NCI-H2029 treated with DMSO at 0.1 percent for 48 hours (cell line): ENCODE results near the gene USP49.

Experiments used
- DNase-seq: peaks from one replicate; lab custom pipeline; 2025; lab: John Stamatoyannopoulos, UW

The USP49 gene

DNA sequence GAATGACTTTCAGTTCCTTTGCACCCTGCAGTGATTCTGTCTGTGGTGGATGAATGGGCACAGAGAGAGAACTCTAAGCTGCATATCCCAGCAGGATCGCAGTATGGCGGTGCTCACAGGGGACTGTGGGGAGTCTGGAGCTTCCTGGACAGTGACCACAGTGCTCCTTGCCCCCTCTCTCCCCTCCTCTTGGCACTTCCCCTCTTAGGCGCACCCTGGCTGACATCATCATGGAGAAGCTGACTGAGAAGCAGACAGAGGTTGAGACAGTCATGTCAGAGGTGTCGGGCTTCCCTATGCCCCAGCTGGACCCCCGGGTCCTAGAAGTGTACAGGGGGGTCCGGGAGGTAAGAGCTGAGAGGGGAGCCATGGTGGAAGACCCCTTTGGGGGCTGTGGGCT is 34.7 kb upstream of the USP49 start:
- no peak for DNase-seq

DNA sequence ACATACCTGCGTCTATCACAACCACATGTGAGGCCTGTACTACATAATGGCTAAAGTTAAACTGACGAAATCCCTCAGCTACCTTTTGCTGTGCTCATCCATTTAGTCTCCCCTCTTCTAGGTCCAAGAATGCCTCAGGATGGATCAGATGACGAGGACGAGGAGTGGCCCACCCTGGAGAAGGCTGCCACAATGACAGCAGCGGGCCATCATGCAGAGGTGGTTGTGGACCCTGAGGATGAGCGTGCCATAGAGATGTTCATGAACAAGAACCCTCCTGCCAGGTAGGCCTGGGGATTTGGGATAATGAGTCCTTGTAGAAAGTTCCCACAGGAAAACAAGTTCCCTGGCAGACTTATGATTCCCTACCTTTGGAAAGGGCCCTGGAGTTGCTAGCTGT is 32.1 kb upstream of the USP49 start:
- no peak for DNase-seq

- no peak for DNase-seq
Observed at GRCh38 chr6:41922154-41922553, 27.0 kb upstream of the USP49 start.

- no peak for DNase-seq
Observed at GRCh38 chr6:41921712-41921998, 26.5 kb upstream of the USP49 start.

DNA sequence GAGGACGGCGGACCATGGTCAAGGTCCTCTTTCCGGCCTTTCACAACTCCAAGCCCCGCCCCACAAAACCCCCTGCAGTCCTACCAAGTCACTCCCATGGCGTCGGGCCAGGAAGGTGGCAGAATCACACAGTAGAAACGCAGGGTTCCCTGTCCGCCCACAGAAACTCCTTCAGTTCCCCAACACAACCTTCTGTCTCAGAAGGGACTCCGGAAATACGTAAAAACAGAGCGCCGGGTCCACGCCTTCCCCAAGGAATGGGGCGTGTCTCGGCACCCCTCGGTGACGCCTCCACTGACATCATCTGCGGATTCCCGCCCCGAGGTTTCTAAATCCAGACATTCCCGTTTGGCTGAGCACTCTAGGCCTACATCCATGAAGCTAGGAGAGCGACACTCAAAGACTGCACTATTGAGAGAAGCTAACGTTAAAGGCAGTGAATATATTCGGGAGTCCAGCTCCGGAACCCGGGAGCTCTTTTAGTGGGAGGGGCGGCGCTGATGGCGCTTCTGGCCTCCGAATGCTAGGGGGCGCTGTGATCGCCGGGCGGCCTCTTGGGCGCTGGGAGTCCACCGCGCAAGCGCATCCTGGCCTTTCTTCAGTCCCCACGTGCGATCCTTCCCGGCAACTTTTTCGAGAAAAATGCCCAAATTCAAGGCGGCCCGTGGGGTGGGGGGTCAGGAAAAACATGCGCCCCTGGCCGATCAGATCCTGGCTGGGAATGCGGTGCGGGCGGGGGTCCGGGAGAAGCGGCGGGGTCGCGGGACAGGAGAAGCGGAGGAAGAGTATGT is 25.9 kb upstream of the USP49 start, which contains the start of the genes BYSL and MED20:
Gene BYSL, plus strand, starts transcription at position 579 of the 791 bp plus-strand sequence. Its CDS starts 64 bp downstream, at position 643.
Gene MED20, minus strand, starts transcription at position 219 of the 791 bp plus-strand sequence. Its CDS starts 121 bp downstream, at position 98.
- DNase-seq = peak; percentile 98

DNA sequence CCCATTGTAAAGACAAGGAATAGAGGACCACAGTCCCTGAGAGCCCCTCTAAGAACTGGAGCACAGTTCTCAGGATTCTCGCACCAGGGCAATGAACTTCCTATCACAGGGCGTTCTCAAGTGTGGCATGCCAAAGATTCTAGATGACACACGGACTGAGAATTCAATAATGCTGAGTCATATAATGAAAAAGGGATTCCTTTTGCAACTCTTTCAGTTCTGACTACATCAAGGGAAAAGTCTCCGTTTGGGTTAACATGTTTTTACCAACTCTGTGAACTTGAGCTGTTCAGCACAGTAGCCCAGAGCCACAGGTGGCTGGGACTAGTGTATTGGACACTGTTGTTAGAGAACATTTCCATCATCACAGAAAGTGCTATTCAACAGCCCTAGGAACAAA is 22.4 kb upstream of the USP49 start:
- DNase-seq = no peak

GRCh38 chr6:41914869-41915530 is 19.8 kb upstream of the USP49 start:
- no peak for DNase-seq

DNA sequence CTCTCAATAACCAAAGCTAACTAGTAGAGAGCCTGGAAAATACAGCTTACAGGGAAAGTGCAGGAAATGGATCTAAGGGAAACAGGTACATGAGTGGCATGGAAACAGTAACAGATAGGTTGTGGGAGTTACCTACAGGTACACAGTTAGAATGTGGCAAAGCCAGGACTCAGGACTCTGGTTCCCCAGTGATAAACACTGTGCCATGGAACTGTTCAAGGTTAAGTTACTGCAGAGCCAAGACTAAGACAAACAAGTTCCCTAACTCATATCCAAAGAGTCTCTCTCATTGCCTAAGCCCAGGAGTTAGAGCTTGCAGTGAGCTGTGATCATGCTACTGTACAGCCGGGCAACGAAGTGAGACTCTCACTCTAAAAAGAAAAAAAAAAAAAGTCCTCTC is 19.2 kb upstream of the USP49 start:
- DNase-seq = no peak

DNA sequence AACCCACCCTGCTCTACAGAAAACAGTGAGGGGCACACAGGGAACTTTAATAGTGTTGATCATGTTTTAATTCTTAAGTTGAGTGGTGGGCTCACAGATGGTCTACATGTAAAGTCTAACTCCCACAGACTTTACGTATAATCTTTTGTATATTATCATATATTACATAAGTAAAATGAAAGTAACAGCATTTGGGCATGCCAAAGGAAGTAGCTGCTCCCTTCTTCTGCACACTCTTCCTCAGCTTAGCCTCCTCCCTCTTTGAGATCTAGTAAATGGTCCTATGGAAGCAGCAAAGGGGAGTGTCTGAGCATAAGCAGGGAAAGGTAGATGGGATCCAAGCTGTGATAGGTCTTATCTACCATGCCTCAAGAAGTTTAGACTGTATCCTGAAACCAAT is 14.6 kb upstream of the USP49 start:
- DNase-seq = no peak

DNA sequence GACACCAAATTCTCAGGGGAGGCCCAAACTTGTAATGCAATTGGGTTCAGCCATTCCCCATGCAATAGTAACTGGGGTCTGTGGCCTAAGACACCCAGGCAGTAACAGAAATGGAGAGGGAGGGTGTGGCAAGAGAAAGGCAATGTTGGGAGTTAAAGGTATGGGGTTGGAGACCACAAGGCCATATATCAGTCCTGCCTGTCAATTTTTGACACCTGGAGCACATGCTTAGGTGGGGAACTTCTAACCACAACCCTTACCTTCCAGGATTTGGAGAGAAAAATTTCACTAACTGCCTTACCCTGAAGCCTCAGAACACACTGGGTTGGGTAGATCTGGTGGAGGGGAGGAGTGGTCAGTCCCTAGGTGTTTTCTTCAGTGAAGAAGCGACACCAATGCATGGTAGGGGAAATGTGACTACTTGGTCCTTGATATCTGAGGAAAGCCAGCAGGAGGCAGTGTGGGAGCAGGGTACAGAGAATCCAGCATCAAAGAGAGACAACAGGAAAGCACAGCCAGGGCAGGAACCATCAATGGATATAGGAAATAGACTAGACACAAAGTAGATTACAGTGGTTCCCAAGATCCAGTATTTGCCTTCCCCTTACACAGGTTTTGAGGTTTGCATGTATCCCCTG is 6.8 kb upstream of the USP49 start:
- no peak for DNase-seq

GRCh38 chr6:41900861-41901260 is 5.7 kb upstream of the USP49 start:
- no peak for DNase-seq

DNA sequence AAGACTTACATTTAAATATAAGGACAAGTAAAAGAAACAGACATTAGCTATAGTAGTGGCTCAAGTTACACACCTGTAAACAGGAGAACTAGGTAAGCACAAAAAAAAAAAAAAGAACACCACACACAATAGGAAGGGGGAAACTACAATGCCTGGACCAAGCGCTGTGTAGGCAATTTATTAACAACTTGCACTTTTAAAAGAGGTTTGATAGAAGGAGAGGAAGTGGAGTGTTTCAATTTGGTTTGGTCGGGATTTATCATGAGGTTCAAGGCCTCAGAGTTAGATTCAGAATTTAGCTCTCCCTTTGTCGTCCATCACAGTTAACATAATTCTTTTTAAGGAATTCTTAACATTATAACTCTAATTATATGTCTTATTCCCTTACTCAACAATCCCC is 1.1 kb upstream of the USP49 start:
- DNase-seq = no peak

DNA sequence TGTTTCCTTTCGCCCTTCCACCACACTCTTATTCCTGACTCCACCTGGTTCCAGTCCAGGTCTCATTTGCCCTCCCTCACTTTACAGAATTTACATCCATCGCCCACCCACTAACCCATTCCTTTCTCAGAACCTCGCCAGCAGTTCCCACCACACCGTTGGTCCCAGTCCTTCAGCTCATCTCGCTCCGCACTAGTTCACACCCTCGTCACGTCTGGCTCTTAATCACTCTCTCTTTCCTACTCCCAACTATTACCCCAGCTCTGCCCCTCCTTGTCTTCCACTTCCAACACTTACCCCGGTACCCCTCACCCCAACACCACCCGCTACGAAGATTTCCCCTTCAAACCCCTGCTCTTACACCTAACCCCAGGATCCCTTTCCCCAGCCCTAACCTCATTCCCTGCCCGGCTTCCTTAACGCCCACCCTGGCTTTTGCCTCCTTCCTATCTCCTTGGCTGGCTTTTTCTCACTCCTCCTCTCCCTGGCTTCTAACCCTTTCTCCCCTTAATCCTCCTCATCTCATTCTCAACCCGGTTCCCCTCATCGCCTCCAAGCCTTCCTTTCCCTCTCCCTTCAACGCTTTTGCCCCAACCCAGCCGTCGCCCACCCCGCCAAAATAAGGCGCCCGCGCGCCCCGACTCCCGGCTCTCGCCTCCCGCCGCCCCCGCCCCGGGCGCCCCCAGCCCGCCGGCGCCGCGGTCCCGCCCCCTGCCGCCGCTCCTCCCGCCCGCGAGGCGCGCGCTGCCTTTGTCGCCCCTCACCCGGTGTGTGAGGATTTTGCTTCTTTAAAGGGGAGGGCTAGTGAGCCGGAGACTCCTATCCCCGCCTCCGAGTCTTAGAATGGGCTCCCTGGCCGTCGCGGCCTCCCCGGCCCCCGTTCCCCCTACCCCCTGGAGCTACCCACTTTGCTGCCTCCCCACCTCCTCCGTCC is 542 bp downstream of the USP49 start:
- DNase-seq = no peak

DNA sequence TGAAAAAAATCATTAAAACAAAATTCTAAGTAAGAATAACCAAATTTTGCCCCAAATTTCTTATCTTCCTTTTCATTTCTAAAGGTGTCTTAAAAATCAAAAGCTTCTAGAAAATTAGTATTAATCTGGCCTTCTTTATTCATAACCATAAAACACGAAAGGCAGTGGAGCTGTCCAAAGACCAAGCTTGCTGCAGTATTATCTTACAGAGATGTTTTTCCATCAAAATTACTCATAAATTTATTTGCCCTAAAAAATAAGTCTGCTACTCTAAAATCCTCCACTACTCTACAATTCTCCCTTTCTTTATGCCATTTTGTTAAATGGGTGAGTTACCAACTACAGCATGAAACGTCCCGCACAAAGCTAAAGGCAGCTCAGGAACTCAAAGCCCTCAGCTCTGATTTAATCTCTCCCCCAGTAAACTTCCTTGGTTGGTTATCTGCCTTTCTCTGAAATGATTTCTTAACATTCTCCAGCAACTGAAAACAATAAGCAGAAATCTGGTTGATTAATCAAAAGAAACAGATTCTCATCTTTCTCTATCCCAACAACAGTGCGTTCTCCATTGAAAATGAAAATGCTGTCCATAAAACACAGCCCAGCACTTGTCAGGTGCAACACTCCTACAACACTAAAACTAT is 2.1 kb downstream of the USP49 start:
- DNase-seq = no peak

DNA sequence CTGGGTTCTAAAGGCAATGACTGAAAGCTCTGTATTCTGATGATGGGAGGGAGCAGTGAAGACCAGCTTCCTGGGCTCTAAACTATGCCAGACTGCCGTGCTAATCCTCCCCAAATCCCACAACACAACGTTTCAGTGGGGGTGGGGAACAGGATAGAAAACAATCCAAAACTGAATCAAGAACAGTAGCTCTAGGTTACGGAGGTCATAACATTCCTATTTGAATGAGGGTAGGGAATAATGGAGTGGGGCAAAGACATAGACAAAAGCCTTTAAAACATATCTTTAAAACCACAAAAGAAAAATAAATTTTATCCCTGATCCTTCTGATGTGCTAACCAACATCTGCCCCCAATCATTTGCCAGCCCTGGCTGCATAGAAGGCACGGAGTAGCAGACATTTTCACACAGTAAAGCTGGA is 7.8 kb downstream of the USP49 start:
- no peak for DNase-seq

DNA sequence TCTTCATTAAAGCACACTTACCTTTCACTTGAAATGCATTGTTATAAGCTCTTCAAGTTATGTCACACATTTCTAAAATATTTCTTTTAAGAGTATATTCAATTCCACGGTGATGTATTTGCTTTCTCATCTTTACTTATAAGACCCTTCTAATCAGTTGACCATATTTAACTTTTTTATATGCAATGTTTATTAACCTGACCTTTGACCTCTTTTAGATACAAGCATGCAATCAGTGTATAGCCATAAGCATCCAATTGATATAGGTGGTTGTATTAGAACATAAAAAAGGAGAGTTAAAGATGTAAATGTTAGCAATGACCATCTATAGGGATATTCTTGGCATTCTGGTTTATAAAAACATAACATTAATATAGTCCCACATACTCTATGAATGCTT is 9.2 kb downstream of the USP49 start:
- DNase-seq = no peak

GRCh38 chr6:41884957-41885356 is 10.2 kb downstream of the USP49 start:
- no peak for DNase-seq

DNA sequence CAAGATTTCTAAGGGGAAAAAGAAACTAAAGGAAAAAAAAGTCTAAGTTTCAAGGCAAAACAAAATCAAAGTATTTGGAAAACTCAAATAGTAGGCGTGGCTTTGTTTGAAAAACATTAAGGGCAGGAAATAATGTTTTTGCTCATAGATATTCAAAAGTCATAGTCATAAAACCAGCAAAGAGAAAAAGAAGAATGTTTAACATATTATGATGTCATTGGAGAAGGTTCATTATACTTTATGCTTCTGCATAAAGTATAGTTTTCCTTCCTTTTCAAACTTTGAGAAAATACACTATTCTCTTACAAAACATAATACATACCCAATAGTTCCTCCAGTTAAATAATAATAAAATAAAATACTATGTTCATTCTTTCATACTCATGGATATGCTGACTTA is 13.7 kb downstream of the USP49 start:
- DNase-seq = no peak

DNA sequence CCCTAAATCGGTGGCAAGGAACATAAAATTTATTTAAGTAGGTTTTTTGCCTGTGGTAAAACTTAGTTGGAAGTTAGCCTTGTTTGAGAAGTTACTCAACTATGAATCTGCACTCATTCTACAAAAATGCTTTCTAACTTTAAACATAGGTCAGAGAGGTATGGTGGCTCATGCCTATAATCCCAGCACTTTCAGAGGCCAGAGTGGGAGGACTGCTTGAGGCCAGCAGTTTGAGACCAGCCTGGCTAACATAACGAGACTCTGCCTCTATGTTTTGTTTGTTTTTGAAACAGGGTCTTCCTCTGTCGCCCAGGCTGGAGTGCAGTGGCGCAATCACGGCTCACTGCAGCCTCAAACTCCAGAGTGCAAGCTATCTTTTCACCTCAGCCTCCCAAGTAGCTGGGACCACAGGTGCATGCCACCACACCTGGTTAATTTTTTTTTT is 16.2 kb downstream of the USP49 start:
- no peak for DNase-seq

GRCh38 chr6:41878246-41878645 is 16.9 kb downstream of the USP49 start:
- no peak for DNase-seq

DNA sequence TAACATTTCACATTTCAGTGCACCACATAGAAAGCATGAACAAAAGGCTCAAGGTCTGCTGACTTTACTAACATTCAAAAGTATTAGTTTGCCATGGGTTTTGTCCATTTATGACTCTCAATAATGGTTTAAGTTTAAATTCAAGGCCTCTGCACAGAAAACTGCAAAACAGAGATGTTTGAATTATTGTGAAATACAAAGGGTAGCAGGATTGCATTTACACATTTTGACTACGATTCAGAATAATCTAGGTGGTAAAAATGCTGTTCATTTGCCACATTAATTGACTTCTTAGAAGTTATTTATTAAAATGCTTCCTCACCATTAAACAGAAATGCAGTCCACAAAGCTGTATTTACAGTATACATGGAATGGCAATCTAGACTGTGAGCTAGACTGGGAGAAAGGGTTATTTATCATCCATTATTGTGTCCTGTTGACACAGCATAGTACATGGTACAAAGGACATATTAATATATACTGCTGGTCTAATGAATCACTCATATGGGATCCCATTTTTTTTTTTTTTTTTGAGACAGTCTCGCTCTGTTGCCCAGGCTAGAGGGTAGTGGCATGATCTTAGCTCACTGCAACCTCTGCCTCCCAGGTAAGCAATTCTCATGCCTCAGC is 18.0 kb downstream of the USP49 start:
- DNase-seq = no peak
